ENCODE results near the gene USP33.
"Not testable (repeated sequence)": the region's sequence is repeated elsewhere in the genome, so short reads cannot be mapped to it uniquely, and the experiment has no call there.

USP33 gene

DNA sequence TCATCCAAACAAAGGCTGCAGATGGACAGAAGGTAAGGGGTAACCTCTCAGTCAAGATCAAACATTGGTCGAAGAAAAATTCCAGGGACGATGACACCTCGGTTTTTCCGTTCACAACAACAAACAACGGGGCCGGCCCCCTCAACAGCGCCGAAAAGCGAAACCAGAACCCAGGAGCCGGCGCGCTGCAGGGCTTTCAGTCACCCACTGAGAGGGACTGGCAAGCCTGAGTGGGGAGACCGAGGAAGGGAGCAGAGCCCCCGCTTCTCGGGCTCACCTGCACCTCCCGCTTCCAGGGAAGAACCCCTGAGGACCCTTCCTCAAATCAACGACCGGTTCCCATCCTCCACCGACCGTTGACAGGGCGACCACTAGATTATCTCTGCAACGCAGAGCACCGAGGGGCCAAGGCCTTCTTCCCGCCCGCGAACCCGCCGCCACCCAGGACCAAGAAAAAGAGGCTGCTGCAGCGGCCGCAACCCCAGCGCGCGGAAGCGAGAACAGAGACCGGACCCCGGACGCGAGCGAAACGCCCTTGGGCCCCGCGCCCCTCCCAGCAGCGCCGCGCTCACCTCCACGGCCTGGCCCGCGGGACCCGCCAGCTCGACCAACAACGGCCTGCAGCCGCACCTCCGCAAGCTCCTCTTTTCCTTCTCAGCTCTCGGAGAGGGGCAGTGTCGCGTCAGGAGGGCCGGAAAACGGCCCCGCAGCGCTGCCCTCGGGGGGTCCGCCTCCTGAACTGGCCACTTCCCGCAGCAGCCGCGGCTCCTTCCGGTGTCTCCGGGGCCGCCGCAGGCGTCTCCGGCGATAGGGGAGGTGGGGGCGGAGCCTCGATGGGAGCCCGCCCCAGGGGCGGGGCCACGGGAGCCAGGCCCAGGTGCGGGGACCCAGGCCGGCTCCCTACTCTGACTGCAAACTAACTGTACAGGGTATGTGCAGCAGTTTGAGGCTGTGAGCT lies at the start of gene USP33:
USP33 (minus strand) TSS at position 782 of the 958 bp plus-strand sequence. CDS start 18,155 bp downstream, outside the sequence.
- peak; percentile 94 for DNase-seq

DNA sequence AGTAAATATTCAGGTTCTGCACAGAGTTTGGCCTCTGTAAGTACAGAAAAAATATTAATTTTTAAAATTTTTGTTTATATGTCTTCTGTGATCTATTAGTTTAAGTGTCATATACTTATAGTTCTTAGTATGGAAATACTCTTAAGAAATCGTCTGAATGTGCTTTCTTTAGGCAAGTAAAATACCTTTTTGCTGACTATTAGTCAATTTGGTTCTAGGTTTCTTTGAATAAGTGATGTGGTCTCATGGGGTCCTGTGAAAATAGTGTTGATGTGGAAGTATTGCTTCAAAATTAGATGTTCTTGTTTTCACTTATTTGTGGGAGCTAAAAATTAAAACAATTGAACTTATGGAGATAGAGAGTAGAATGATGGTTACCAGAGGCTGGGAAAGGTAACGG lies 43.7 kb upstream of the USP33 start:
- DNase-seq: no peak

DNA sequence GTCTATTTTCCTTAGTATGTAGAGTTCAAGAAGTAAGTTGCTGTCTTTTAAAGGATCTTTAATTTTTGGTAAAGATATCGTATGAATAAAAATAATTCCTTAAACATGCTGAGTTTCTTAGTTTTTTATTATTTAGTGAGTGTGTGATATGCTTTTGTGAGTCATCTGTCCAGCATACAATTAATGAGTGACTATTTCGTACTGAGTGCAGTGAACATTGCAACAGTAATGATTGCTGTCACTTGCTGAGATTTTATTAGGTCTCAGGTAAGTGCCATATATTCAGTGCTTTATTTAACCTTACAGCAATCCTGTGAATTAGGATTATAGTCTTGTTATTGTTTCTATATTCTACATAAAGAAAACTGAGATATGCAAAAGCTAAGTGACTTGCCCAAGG lies 42.4 kb upstream of the USP33 start:
- DNase-seq: no peak

DNA sequence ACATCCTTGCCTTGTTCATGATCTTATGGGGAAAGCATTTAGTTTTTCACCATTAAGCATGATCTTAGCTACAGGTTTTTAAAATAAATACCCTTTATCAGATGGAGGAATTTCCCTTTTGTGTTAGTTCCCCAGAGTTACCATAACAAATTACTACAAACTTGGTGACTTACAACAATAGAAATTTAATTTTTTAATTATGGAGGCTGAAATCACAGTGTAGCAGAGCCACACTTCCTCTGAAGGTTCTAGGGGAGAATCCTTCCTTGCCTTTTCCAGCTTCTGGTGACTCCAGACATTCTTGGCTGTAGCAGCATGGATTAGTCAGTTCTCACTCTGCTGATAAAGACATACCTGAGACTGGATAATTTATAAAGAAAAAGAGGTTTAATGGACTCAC lies 38.3 kb upstream of the USP33 start:
- no peak for DNase-seq

DNA sequence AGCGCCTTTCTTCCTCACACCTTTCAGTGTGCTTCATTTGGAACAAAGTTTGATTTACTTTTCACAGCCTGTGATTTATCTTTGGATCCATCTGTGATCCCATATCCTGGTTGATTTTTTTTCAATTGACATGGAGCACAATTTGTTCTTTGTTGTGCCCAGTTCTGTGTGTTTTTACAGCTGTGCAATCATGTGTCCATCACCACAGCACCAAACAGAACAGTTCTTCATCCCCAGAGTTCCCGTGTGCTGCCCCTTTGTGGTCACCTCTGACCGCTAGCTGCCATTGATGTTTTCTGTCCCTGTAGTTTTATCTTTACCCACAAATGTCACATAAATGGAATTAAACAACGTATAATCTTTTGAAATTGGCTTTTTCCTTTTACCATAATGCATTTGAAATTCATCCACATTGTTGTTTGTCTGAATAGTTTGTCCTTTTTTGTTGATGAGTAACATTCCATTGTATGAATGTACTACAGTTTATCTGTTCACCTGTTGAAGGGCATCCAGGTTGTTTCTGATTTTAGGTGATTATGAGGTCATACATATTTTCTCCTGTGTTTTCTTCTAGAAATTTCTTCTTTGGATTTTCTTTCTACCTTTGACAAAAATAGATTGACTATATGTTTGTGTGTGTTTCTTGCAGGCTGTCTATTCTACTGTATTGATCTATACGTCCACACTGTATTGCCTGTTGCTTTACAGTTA lies 37.2 kb upstream of the USP33 start:
- DNase-seq: no peak

DNA sequence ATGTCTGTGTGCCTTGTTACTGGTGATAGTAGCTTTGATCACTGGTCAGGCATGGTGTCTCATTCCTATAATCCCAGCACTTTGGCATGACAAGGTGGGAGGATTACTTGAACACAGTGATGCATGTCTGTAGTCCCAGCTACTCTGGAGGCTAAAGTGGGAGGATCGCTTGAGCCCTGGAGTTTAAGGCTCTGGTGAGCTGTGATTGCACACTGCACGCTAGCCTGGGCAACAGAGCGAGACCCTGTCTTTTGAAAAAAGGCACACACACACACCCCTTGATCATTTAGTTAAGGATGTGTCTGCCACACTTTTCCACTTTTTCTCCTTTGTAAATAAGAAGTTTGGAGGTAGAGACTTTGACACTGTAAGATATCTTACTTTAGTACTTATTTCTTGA lies 34.9 kb upstream of the USP33 start:
- DNase-seq: no peak

DNA sequence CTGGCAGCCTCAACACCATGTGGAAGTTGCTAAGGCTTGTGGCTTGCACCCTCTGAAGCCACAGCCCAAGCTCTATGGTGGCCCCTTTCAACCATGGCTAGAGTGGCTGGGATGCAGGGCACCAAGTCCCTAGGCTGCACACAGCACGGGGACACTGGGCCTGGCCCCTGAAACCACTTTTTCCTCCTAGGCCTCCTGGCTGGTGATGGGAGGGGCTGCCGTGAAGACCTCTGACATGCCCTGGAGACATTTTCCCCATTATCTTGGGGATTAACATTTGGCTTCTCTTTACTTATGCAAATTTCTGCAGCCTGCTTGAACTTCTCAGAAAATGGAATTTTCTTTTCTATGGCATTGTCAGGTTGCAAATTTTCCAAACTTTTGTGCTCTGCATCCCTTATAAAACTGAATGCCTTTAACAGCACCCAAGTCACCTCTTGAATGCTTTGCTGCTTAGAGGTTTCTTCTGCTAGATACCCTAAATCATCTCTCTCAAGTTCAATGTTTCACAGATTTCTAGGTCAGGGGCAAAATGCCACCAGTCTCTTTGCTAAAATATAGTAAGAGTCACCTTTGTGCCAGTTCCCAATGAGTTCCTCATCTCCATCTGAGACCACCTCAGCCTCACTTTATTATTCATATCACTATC lies 26.6 kb upstream of the USP33 start:
- DNase-seq: not testable (repeated sequence)

DNA sequence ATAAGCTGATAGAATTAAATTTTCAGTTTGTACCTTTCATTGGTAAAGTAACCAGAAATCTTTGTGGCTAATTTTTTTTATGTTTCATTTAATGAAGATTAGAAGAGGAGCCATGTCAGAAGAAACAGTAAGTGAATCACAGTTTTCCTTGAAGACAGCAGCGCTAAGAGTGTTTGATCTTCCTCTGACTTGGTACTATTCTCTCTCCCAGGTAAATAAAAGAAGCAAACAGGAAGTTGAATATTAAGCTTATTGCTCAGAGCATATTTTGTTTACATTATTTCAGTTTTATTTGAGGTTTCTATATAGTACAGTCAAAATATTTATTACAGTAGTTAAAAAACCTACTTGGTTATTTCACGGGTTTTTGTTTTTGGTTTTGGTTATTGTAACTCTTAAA lies 23.5 kb upstream of the USP33 start:
- DNase-seq: no peak

DNA sequence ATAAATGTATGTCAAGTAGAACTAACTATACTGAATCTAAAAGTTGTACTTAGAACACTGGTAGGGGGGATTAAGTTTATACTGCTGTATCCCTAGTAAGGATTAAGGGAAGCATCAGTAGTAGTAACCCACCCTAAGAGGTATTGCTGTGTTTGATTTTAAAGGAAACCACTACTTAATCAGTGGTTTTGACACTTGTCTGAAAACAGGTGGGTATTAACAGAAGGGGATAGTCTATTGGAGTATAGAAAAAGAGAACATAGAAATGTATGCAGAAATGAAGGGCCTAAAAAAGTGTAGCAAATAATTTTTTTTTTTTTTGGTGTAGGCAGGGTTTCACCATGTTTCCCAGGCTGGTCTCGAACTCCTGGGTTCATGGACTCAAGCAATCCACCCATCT lies 22.0 kb upstream of the USP33 start:
- DNase-seq: no peak

DNA sequence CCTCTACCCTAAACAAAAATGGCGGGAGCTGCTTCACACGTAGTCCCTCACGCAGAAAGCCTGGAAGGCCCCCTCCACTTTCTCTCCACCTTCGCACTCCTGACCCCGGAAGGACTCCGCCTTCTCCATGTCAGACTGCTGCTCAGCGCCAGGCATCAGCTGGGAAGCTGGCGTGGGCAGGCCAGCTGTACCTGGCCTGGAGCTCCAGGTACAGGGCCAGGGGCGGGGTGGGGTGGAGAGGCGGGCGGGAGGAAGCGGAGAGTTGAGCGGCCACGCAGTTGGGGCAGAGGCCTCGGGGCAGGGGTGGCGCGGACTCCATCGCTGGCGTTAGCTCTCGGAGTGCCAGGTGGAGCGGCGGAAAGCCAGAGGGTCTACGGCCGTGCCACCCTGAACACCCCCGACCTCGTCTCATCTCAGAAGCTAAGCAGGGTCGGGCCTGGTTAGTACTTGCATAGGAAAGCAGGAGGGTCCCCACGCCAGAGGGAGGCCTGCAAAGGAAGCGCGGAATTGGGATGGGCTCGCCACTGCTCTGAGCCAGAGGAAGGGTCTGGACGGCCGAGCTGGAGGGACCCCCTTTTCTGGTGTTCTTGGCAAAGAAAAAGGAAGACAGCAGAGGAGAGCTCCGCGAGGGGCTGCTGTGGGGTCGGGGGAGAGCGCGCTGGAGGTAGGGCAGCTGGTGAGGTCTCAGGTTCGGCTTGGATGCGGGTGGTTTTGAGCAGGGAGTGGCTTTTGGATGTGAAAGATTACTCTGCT lies 20.1 kb upstream of the USP33 start, which contains the start of gene MIGA1:
MIGA1 (plus strand) TSS at position 121 of the 753 bp plus-strand sequence. CDS start 3,604 bp downstream, outside the sequence.
- DNase-seq: peak; percentile 98

DNA sequence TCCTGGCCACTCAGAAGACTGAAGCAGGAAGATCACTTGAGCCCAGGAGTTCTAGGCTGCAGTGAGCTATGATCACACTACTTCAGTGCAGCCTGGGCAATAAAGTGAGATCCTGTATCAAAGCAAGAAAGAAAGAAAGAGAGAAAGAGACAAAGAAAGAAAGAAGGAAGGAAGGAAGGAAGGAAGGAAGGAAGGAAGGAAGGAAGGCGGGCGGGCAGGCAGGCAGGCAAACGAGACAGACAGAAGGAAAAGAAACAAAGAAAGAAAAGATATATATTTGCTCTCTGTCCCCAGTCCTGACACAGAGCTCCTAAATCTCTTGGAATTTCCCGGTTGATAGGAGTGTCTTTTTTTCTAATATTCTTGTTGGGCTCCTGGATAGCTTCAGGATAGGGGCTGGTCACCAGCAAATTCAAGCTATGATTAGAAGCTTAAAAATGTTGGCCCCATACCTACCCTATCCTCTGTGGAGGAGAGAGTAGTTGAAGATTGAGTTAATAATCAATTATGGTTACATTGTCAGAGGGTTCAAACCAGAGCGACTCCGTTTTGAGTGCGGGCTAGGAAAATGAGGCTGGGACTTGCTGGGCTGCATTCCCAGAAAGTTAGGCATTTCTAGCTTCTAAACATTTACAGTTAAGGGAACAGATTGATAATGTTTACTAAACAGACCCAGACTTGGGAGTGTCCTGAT lies 16.5 kb upstream of the USP33 start:
- no peak for DNase-seq

DNA sequence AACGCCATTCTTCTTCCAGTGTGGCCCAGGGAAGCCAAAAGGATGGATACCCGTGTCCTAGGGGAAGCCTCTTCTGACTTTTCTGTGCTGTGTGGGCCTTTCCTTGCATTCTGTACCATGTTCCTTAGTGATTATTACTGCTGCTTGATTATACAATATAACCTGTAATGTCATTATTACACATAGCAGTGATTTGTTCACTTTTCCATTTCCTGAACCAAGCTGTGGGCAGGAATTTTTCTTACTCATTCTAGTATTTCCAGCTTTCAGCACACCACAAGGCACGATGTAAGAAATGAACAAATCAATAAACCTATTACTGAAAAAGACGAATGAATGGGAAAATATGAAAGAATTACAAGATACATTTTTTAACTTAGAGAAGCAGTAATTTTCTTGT lies 8.4 kb upstream of the USP33 start:
- DNase-seq: no peak

DNA sequence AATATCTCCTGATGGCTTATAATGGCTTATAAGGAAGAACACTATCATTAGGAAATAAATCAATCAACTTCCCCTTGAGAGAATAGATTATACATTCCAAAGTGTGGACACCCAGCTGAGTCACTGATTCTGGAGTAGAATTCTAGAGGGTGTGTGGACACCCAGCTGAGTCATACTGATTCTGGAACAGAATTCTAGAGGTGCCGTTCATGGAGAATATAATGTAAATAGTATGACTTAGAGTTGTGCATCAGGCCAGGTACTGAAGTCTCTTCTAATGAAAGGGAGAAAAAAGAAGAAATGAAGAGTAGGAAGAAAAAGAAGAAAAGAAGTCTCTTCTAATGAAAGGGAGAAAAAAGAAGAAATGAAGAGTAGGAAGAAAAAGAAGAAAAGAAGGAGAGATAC lies 2.4 kb upstream of the USP33 start:
- no peak for DNase-seq

DNA sequence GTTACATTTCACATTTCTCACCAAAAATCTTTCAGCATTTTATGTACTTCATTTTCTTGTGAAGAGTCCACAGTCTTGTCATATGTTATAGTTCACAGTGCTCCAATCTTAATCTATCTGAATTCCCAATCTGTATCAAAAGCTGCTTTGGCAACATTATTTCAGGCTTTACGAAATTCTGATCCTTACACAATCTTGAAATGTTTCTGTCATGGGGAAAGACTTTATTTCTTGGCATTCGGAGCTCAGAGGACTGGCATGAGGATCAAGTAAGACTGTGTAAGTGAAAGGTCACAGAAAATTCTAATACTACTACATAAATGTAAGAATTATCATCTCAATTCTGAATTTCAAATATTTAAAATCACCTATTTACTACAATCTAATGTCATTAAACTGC lies 2.0 kb downstream of the USP33 start:
- DNase-seq: no peak

DNA sequence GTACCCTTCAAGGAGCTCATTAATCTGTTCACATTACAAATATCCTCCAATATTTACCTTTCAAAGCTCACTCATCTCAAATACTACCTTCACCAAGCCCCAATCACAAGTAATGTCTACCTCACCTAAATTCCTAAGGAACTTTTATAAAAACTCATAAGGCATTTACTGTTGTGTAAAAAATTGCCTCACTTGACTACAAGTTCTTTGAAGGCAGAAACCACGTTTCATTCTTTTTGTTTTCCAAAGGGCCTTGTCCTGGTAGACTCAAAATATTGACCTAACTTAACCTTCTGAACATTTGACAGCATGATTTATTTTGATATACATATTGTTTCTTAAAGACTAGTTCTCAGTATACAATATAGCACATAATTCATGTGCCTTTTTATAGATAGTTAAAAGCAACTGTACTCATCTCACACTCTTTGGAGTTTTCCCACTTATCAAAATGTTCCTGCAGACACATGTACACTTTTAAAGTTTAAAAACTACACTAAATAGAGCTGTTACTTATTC lies 2.5 kb downstream of the USP33 start:
- no peak for DNase-seq

DNA sequence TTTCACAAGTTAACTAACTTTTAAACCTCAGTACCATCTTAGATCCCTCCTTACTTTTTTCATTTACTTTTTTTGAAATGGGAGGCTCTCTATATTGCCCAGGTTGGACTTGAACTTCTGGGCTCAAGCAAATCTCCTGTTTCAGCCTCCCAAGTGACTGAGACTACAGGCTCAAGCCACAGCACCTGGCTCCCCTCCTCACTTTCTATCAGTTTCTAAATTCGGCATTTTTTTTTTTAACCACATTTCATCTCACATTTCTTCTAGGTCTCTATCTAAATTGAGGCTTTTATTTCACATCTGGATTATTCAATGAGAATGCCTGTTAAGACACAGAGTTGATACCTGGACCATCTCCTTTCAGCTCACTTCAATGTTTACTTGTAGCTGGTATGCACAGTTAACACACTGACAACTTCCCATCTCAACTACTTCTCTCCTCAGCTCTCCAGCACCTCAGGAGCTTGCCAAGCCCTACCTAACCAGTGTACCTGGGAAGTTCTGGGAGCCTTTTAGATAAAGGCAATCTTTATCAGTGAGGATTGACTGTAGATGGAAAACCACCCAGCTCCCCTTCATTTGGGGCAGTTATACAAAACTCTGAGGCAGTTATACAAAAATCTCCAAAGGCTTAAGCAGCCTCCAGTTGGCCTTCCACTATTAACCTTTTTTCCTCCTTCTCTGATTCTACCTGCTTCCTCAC lies 3.4 kb downstream of the USP33 start:
- DNase-seq: no peak

DNA sequence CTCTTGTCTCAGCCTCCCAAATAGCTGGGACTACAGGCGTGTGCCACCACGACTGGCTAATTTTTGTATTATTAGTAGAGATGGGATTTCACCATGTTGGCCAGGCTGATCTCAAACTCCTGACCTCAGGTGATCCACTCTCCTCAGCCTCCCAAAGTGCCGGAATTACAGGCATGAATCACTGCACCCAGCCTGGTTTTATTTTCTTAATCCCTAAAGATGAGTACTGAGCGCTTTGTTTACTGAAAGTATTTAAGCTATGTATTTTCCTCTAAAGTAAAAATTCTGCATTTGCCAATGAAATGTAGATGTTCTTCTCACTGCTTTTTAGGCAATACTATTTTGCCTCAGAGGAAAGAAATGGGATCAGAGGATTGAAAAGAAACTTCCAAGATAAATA lies 10.2 kb downstream of the USP33 start:
- not testable (repeated sequence) for DNase-seq

DNA sequence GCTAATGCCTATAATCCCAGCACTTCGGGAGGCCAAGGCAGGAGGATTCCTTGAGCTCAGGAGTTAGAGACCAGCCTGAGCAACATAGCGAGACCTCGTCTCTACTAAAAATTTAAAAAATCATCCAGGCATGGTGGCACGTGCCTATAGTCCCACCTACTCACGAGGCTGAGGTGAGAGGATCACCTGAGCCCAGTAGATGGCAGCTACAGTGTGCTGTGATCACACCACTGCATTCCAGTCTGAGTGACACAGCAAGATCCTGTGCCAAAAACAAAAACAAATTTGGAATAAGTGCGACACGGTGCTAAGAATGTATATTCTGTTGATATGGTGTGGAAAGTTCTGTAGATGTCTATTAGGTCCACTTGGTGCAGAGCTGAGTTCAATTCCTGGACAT lies 15.1 kb downstream of the USP33 start:
- no peak for DNase-seq

DNA sequence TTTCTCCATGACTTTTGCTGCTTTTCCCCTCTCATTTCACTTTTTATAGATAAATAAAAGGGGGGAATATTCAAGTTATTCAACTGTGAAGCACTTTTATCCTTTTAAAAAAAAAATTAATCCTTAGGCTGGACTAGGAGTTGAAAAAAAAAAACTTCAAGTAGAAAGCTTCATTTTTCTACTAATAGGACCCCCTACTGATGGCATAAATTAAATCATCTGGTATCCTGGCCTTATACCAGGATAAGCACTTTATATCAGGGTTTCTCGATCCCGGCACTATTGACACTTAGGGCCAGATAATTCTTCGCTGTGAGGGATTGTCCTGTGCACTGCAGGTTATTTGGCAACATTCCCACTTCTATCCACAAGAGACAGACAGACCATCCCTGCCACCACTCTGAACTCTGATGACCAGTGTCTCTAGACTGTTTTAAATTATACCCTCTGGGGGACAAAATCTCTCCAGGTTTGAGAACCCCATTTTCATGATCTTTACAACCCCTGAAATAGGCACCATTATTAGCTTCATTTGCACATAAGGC lies 17.6 kb downstream of the USP33 start:
- DNase-seq: peak; percentile 27

DNA sequence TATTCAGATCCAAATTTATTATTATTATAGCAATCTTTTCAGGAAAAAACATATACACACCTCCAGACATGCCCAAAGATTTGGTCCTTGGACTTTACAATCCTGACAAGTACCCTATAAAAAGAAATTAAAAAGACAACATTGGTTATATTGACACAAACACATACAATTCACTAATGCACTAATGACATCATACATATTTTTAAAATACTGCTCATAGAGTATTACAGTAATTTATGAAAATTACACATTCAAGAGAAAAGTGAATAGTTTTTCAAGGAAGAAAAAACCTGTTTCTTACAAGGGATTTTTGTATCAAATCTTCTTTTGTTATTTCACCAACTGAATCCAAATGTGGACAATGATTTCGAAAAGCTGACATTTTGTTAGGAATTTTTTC lies 18.3 kb downstream of the USP33 start:
- DNase-seq: no peak

DNA sequence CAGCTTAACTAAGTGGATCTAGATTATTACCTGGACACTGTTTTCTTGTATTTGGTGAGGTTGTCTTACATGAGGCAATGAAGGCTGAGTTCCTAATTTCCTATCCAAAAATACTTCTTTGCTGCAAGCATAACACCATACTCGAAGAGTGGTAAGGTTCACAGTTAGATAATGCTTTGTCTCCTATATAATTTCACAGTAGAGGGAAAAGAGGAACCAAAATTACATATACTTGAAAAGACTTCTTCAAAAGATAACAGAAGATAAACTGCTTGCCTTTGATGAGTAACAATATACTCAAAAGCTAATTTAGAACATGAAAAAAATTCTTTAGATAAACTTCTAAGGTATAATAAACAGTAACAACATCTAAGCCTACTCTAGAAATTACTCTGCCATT lies 20.4 kb downstream of the USP33 start:
- DNase-seq: peak; percentile 57
